Neuron (in vitro differentiated cells): ENCODE data around the gene RPS6KB2.
"Not testable (repeated sequence)": the region's sequence is repeated elsewhere in the genome, so short reads cannot be mapped to it uniquely, and the experiment has no call there.

ENCODE experiments used
- H2AFZ ChIP-seq: one replicate; pipeline ENCODE4 v1.6.1; 2013; ENCODE audit warnings: low read depth, mild to moderate bottlenecking, inconsistent platforms, low read length, moderate library complexity
- H3K27me3 ChIP-seq: one replicate; pipeline ENCODE4 v1.6.1; 2013; ENCODE audit warnings: low read length; ENCODE audit not compliant: insufficient read depth
- H3K36me3 ChIP-seq: one replicate; pipeline ENCODE4 v1.6.1; 2013; ENCODE audit warnings: low read length; ENCODE audit not compliant: insufficient read depth
- H3K4me1 ChIP-seq: one replicate; pipeline ENCODE4 v1.6.1; 2013; ENCODE audit warnings: low read length; ENCODE audit not compliant: insufficient read depth
- H3K4me3 ChIP-seq: 2 replicates; pipeline ENCODE4 v1.5.1; 2013; ENCODE audit warnings: mild to moderate bottlenecking, low read length, moderate library complexity
- H3K9me3 ChIP-seq: one replicate; pipeline ENCODE4 v1.6.1; 2013; ENCODE audit warnings: low read length

The RPS6KB2 gene

DNA sequence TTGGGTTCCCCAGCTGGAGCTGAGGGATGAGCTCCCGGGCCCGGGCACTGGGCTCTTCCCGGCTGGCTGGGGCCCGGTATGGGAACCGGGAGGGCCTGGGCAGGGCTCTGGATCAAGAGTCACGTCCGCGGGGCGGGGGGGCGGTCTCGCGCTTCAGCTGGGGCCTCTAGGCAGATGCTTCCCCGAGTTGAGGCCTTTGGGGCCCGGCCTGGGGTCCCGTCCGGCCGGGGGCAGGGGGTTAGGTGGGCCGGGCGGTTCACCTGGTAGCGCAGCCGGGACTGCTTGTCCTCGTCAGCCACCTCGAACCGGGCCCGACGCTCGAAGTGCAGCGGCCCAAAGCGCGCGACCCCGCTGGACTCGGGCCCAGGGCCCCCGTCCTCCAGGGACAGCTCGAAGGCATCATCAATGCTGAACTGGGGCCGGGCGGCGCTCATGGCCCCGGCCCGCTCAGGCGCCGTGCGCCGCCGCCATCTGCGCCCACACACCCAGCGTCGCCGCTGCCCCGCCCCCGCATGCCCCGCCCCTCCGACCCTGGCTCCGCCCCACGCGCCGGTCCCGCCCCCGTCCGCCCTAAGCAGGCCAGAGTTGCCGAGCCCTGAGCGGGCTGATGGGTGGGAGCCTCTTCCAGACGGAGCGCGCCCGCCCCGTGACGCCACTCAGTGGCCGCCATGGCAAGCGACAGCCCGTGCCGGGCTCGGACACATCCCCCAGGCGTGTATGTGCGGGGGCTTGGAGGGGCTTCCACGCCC, 40.6 kb downstream of the RPS6KB2 start, which contains the start of gene TMEM134:
TSS of gene TMEM134 (minus strand) at position 493 of the 749 bp plus-strand sequence. CDS start at position 434, 59 bp downstream.
- Histone ChIP-seq H2AFZ (peak within 1 kb of the TSS; percentile 48), H3K4me1 (peaks cover 18% of the 10 kb centered on the region), H3K36me3 (no peaks in the 10 kb centered on the region), H3K27me3 (no peaks in the 10 kb centered on the region), H3K9me3 (no peaks in the 10 kb centered on the region), H3K4me3 (peak within 1 kb of the TSS; percentile 86)

DNA sequence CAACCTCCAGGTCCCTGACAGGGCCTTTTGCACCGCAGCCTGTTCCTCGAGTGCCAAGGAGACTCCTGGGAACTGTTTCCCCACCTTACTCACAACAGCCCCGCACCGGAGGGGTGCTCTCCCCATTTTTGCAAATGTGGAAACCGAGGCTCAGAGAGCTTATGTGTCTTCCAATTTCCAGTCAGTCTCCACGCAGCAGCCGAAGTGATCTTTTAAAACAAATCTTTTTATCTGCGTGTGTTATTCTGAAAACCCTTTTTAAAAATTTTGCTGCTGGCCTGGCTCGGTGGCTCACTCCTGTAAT, 41.2 kb downstream of the RPS6KB2 start:
- H3K4me1 ChIP-seq, result peaks cover 15% of the 10 kb centered on the region
- H3K9me3 ChIP-seq, result no peaks in the 10 kb centered on the region
- peak overlapping the region; percentile 51 for H3K4me3 ChIP-seq
- H2AFZ ChIP-seq, result peak overlapping the region; percentile 48
- H3K27me3 ChIP-seq, result no peaks in the 10 kb centered on the region
- H3K36me3 ChIP-seq, result no peaks in the 10 kb centered on the region

DNA sequence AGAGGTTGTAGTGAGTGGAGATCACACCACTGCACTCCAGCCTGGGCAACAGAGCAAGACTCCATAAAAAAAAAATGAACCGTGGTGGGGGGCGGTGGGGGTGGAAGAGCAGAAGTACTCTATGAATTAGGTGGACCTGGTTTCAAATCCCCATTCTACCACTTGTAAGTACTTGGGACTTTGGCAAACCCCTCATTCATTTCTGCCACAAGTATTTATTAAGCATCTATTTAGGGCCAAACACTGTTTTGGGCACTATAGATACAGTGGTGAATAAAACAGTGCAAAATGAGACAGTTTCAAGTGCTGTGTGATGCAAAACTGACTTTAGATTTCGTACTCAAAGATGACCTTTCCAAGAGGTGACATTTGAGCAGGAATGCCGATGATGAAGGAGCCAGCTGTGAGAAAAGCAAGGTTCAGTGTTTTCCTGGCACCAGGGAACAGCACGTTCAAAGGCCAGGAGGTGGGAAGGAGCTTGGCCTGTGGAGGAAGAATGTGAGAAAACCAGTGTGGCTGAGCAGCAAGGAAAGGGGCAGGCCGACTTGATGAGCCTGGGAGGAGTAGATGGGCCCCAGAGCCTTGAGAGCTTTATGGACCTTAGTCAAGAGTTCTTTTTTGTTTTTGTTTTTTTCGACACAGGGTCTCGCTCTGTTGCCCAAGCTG, 42.2 kb downstream of the RPS6KB2 start:
- H3K27me3 ChIP-seq, result no peaks in the 10 kb centered on the region
- H2AFZ ChIP-seq, result no peak overlapping the region
- no peaks in the 10 kb centered on the region for H3K9me3 ChIP-seq
- H3K36me3 ChIP-seq, result no peaks in the 10 kb centered on the region
- H3K4me1 ChIP-seq, result peaks cover 15% of the 10 kb centered on the region
- H3K4me3 ChIP-seq, result no peak overlapping the region

DNA sequence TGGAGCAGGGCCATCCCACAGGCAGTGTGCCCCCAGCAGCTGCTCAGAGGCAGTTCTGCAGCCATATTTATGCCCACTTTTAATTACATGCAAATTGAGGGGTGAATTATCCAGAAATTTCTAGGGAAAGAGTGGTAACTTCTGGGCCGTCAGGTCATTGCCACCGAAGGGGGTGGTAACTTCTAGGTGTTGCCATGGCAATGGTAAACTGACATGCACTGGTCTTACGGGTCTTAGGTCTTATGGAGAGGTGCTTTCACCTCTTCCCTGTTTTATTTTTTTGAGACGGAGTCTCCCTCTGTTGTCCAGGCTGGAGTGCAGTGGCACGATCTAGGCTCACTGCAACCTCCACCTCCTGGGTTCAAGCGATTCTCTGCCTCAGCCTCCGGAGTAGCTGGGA, 44.6 kb downstream of the RPS6KB2 start:
- Histone ChIP-seq H3K4me1 (peaks cover 9% of the 10 kb centered on the region), H3K4me3 (no peak overlapping the region), H3K36me3 (no peaks in the 10 kb centered on the region), H2AFZ (no peak overlapping the region), H3K9me3 (no peaks in the 10 kb centered on the region), H3K27me3 (no peaks in the 10 kb centered on the region)

DNA sequence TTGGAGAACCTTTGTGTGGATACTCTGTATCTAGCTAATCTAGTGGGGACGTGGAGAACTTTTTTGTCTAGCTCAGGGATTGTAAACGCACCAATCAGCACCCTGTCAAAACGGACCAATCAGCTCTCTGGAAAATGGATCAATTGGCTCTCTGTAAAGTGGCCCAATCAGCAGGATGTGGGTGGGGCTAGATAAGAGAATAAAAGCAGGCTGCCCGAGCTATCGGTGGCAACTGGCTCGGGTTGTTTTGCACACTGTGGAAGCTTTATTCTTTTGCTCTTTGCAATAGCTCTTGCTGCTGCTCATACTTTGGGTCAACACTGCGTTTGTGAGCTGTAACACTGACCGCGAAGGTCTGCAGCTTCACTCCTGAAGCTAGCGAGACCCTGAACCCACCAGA, 48.4 kb downstream of the RPS6KB2 start:
- H3K4me1 ChIP-seq, H2AFZ ChIP-seq, H3K27me3 ChIP-seq, H3K36me3 ChIP-seq, H3K4me3 ChIP-seq, H3K9me3 ChIP-seq: not testable (repeated sequence)

DNA sequence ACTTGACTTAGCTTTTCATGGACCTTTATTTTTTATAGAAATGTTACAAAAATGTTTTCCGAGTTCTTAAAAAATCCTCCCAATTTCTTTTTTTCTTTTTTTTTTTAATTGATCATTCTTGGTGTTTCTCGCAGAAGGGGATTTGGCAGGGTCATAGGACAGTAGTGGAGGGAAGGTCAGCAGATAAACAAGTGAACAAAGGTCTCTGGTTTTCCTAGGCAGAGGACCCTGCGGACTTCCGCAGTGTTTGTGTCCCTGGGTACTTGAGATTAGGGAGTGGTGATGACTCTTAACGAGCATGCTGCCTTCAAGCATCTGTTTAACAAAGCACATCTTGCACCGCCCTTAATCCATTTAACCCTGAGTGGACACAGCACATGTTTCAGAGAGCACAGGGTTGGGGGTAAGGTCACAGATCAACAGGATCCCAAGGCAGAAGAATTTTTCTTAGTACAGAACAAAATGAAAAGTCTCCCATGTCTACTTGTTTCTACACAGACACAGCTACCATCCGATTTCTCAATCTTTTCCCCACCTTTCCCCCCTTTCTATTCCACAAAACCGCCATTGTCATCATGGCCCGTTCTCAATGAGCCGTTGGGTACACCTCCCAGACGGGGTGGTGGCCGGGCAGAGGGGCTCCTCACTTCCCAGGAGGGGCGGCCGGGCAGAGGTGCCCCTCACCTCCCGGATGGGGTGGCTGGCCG, 49.2 kb downstream of the RPS6KB2 start:
- not testable (repeated sequence) for H3K27me3 ChIP-seq, H3K36me3 ChIP-seq, H2AFZ ChIP-seq, H3K4me1 ChIP-seq, H3K9me3 ChIP-seq, H3K4me3 ChIP-seq

DNA sequence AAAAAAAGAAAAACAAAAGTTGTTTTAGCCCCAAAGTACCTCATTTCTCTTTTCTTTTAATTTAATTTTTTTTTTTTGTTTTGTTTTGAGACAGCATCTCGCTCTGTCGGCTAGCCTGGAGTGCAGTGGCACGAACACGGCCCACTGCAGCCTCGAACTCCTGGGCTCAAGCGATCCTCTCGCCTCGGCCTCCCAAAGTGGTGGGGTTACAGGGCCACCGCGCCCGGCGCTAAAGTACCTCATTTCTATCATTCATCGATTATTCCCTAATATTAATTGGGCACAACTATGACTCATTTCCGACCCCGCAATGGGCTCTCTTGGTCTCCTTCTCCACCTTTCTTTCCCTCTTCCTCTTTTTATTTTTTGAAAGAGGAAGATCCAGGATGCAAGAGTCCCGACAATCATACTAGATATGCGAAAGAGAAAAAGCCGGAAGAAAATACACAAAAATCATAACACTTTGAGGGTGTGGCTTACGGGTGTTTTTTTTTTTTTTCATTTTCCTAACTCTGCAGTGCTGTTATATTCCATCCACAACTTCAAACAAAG, 54.1 kb downstream of the RPS6KB2 start:
- H2AFZ ChIP-seq, result peak overlapping the region; percentile 64
- peak overlapping the region; percentile 58 for H3K4me3 ChIP-seq
- H3K9me3 ChIP-seq, result no peaks in the 10 kb centered on the region
- peaks cover 6% of the 10 kb centered on the region for H3K4me1 ChIP-seq
- no peaks in the 10 kb centered on the region for H3K27me3 ChIP-seq
- H3K36me3 ChIP-seq, result peaks cover 5% of the 10 kb centered on the region

DNA sequence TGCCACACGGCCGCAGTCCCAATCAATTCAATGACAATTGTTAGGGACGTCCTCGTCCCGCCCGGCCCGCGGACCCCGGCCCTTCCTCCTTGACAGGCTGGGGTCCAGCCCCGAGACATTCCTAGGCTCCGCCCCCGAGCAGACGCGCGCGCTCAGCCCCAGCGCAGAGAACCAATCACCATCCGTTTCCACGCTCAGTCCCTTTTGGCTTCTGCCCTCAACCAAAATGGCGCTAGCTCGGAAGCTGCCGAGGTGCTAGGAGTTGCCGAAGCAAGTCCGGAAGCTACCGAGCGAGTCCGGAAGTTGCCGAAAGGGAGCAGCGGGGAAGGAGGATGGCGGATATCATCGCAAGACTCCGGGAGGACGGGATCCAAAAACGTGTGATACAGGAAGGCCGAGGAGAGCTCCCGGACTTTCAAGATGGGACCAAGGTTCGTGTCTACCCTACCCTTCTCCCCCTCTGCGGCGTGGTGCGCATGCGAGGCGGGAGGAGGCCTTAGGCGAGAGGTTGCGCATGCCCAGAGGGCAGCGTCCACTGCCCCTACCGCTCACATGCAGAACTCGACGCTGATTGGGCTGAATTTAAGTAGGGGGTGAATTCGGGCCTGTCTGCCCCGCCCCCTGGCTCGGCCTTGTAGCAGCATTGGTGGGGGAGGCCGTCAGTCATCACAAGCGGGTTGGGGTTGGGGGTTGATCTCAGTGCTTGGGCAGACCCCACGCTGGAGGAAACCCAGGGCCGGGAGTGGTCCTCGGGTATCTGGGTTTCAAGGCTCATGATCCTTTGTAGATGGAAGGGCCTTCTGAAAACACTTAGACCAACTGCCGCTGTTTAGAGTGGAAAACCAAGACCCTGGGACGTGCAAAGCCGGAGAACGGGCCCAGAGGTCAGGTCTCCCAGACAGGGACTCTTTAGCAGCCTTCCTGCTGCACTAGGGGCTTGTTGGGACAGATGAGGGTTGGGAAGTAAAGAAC, 54.8 kb downstream of the RPS6KB2 start, which contains the start of gene AIP:
TSS of gene AIP (plus strand) at position 200 of the 972 bp plus-strand sequence. CDS start at position 333, 133 bp downstream.
- H3K4me3 ChIP-seq, result peak within 1 kb of the TSS; percentile 58
- peaks cover 9% of the 10 kb centered on the region for H3K36me3 ChIP-seq
- peak within 1 kb of the TSS; percentile 64 for H2AFZ ChIP-seq
- H3K4me1 ChIP-seq, result peaks cover 6% of the 10 kb centered on the region
- H3K27me3 ChIP-seq, result no peaks in the 10 kb centered on the region
- no peaks in the 10 kb centered on the region for H3K9me3 ChIP-seq

DNA sequence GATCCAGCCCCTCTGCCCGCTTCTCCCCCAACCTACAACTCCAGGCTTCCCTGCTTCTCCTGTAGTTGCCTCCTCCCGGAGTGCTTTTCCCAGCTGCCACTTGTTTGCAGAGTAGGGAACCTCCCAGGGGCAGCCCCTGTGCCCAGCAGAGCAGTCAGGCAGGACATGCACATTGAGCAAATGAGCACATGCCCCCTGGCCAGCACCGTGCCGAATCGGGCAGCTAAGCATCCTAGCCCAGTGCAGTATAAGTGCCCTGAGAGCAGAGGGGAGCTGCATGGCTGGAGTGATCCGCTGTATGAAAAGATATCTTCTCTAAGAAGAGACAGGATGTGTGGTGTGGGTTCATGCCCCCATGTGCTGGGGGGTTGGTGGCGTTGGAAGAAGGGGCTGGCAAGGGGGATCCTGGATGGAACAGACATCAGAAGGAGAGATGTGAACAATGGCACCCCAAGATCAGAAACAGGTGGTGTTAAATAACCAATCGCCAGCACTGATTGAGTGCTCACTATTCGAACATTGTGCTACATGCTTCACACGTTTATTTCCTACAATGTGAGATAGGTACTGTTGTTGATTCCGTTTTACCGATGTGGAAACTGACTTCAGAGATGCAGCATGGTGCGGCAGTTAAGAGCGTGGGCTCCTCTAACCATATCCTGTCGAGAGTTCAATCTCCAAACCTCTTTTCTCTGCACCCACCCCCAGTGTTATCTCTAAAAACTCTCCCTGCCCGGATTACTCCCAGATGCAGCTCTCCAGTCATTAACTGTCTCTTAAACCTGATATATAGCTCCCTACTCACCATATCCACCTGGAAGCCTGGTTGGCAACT, 55.8 kb downstream of the RPS6KB2 start:
- no peaks in the 10 kb centered on the region for H3K9me3 ChIP-seq
- H3K4me3 ChIP-seq, result peak overlapping the region; percentile 58
- peaks cover 6% of the 10 kb centered on the region for H3K4me1 ChIP-seq
- H3K36me3 ChIP-seq, result peaks cover 11% of the 10 kb centered on the region
- H2AFZ ChIP-seq, result no peak overlapping the region
- H3K27me3 ChIP-seq, result no peaks in the 10 kb centered on the region

DNA sequence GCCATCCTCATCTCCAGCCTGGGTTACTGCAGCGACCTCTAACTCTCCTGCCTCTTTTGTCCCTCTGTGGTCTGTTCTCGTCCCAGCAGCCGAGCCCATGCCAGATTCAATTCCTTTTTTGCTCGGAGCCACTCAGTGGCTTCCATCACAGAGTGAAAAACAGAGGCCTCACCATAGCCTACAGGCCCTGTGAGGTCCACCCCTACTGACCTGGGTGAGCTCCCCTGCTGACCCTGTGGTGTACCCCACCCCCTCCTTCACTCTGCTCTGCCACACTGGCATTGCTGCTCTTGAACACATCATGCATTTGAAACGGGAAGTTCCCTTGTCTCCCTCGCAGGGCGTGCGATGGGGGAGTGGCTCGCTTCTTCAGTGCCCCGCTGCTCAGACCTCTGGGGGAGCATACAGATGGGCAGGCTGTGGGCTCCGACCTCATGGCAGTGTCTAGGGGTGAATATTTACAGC, 56.6 kb downstream of the RPS6KB2 start:
- Histone ChIP-seq H3K9me3 (no peaks in the 10 kb centered on the region), H3K4me1 (peaks cover 6% of the 10 kb centered on the region), H2AFZ (no peak overlapping the region), H3K4me3 (no peak overlapping the region), H3K27me3 (no peaks in the 10 kb centered on the region), H3K36me3 (peaks cover 14% of the 10 kb centered on the region)
